Ishikawa (cell line): ENCODE measurements around the gene ATP5MC2.

Experiments used
- CEBPB ChIP-seq: IDR thresholded peaks from 2 replicates; pipeline ENCODE4 v1.6.1; 2012
- EGR1 ChIP-seq: IDR thresholded peaks from 2 replicates; pipeline ENCODE4 v1.6.1; 2012
- RAD21 ChIP-seq: IDR thresholded peaks from 2 replicates; pipeline ENCODE4 v1.6.1; 2012; ENCODE audit warnings: low read depth
- REST ChIP-seq: IDR thresholded peaks from 2 replicates; pipeline ENCODE4 v1.6.1; 2012; ENCODE audit warnings: low read depth, mild to moderate bottlenecking
- TAF1 ChIP-seq: IDR thresholded peaks from 2 replicates; pipeline ENCODE4 v1.6.1; 2012; ENCODE audit warnings: low read depth, mild to moderate bottlenecking
- YY1 ChIP-seq: IDR thresholded peaks from 2 replicates; pipeline ENCODE4 v1.6.1; 2012; ENCODE audit warnings: low read depth

DNA sequence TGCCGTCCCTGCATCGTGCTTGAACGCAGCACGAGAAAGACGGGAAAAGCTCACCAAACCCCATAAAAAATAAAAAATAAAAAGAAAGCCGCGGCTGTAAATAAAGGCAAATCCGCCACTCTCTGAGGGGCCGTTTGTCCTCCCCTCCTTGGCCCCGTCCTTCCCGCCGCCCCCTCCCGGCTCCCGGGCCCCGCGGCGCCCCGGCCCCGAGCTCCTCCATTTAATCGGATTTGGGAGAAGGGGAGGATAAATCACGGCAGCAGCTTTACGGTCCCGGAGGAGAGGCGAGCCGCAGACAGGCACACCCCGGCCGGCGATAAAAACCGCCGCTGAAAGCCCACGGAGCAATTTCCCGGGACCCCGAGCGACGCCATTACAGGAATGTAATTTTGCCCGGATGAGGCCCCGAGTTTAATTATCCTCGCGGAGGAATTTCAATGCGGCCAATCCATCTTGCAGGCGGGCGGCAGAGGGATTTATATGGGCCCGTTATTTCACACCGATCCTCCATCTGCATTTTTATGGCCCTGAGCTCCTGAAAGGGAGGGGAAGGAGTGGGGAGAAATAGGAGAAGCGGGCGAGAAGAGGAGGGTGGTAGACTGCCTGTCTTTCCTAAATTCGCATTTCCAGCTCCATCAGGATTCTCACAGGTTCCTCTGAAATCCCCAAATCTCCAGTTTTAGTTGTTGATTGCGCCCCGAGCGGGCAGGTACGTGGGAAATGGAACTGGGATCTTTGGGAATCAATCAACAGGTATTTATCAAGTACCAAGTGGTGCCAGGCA lies 1.3 kb upstream of the ATP5MC2 start:
- no peak for TF ChIP-seq YY1
- TF ChIP-seq CEBPB = no peak
- TF ChIP-seq EGR1 = no peak
- TF ChIP-seq RAD21 = no peak
- no peak for TF ChIP-seq TAF1
- TF ChIP-seq REST = no peak
